MM.1S (cell line): ENCODE data around the gene ZMYM4.

Source experiments
- CTCF ChIP-seq: fragments of 300-600 bp; sonication (generic); IDR thresholded peaks from 2 replicates; pipeline ENCODE4 v1.5.1; 2016; ENCODE audit warnings: antibody characterized with exemption, low read length, mixed read lengths
- EZH2 ChIP-seq: fragments of 300-600 bp; sonication (generic); optimal IDR thresholded peaks from 2 replicates; pipeline ENCODE3; 2017; ENCODE audit warnings: low read depth, mild to moderate bottlenecking, antibody characterized with exemption, low read length, mixed read lengths
- EZH2phosphoT487 ChIP-seq: fragments of 300-600 bp; sonication (generic); IDR thresholded peaks from 2 replicates; pipeline ENCODE4 v1.6.1; 2018; ENCODE audit warnings: antibody characterized with exemption, low read length

GRCh38 chr1:35226546-35226945, 42.0 kb upstream of the ZMYM4 start:
- TF ChIP-seq CTCF = no peak
- no peak for TF ChIP-seq EZH2
- no peak for TF ChIP-seq EZH2phosphoT487
